Fibroblast of pulmonary artery (primary cell): ENCODE results near the gene POLA1.

Experiments used
- DNase-seq: peaks from one replicate; pipeline ENCODE4 v3.0.0-alpha.2; 2010; ENCODE audit warnings: low read depth
- H3K4me3 ChIP-seq: replicated peaks from 2 replicates; pipeline ENCODE4 v1.5.1; 2011; ENCODE audit warnings: low read depth, mild to moderate bottlenecking, control low read depth, low read length, moderate library complexity
- CTCF ChIP-seq: IDR thresholded peaks from 2 replicates; pipeline ENCODE4 v1.5.1; 2011; ENCODE audit warnings: mild to moderate bottlenecking, control low read depth, low read length, inconsistent platforms; ENCODE audit errors: missing control alignments

The POLA1 gene

GRCh38 chrX:25004040-25004439, 310.3 kb downstream of the POLA1 start:
- no peak overlapping the region for H3K4me3 ChIP-seq
- no peak for TF ChIP-seq CTCF
- DNase-seq = no peak

GRCh38 chrX:25004485-25005032, 310.8 kb downstream of the POLA1 start:
- no peak for TF ChIP-seq CTCF
- DNase-seq = no peak
- no peak overlapping the region for H3K4me3 ChIP-seq

GRCh38 chrX:25005034-25005381, 311.3 kb downstream of the POLA1 start:
- no peak overlapping the region for H3K4me3 ChIP-seq
- DNase-seq = no peak
- TF ChIP-seq CTCF = no peak

- TF ChIP-seq CTCF = no peak
- no peak for DNase-seq
- no peak overlapping the region for H3K4me3 ChIP-seq
These were observed 311.9 kb downstream of the POLA1 start for GRCh38 chrX:25005382-25006185.

GRCh38 chrX:25006586-25007058, 312.9 kb downstream of the POLA1 start:
- TF ChIP-seq CTCF = no peak
- no peak overlapping the region for H3K4me3 ChIP-seq
- DNase-seq = no peak

GRCh38 chrX:25007059-25008053, 313.6 kb downstream of the POLA1 start:
- TF ChIP-seq CTCF = no peak
- DNase-seq = no peak
- H3K4me3 ChIP-seq = no peak overlapping the region
